GM19324 (cell line): ENCODE data around the gene LRPAP1.
"Not testable (repeated sequence)": the region's sequence is repeated elsewhere in the genome, so short reads cannot be mapped to it uniquely, and the experiment has no call there.

ENCODE experiments used
- ATAC-seq: cut with Tn5 transposase; IDR thresholded peaks from one replicate; pipeline ENCODE4 v1.9.1; 2021; ENCODE audit warnings: mild to moderate bottlenecking, moderate library complexity; ENCODE audit not compliant: unreplicated experiment, low FRiP score

LRPAP1 gene

GRCh38 chr4:3520796-3521600 is 11.2 kb downstream of the LRPAP1 start:
- ATAC-seq = no peak

DNA sequence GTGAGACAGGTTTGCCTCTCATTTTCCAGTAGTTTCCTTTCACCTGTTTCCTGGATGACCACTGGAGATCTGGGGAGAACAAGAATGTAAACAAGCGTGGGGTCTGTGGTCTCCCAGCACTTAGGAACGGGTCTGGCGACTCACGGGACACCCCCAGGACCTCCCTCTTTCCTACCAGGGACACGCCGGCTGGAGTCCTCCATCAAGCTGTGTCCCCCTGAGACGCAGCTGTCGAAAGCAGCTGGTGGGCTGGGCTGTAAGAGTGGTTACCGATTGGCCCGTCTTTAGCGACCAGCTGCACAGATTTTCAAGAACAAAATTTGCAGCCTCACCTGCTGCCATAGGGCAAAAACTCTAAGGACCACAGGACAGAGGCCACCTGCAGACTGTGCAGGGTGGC is 11.9 kb downstream of the LRPAP1 start:
- no peak for ATAC-seq

- ATAC-seq = no peak
These were observed 12.6 kb downstream of the LRPAP1 start for GRCh38 chr4:3519468-3520264.

- no peak for ATAC-seq
These were observed 13.3 kb downstream of the LRPAP1 start for GRCh38 chr4:3518941-3519340.

DNA sequence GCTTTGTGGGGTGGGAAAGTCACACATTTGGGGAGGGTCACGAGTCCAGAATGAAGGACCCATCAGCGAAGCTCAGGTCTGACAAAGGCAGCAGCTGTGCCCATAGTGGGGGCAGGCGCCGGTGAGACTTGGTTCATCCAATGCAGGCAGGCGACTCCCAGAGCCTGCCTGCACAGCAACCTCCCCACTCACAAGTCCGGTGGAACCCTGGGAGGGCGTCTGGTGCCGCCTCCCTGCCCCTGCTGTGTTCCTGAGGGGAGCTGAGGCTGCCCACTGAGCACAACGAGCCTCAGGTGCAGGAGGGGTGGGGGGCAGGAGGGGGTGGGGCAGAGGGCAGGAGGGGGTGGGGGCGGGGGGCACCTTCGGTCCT is 13.7 kb downstream of the LRPAP1 start:
- no peak for ATAC-seq

DNA sequence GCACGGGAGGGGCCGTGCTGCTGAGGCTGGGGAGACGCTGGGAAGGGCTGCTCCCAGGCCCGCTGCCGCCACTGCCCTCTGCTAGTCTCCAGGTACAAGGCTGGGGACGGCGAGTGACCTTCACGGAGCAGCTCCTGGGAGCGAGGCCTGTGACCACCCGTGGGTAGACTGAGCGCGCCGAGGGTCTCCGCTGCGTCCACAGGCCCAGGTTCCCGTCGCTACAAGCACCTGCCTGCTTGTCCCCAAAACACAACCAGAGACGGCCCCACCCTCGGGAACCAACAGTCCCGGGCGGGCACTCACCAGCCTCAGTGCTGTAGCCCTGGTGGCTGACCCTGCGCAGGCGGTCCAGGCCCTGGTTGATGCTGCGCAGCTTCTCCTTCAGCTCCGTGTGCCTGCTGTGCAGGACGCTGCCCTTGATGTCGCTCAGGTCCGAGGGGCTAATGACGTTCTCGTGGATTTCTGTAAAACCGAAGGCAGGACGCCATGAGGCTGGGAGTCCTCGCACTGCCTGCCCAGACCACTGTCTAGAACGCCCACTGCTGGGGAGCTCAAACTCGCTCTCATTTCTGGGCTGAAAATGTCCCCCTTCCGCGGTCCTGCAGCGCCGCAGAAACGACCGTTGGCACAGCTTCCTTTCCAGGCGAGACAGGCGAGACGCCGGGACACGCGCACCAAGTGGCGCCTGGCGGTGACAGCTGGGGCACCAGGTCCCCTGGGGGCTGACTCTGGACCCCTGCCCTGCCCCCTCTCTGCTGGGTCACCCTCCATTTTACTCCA is 14.3 kb downstream of the LRPAP1 start:
- ATAC-seq = no peak

- ATAC-seq = no peak
These were observed 15.1 kb downstream of the LRPAP1 start for GRCh38 chr4:3516836-3517730.

DNA sequence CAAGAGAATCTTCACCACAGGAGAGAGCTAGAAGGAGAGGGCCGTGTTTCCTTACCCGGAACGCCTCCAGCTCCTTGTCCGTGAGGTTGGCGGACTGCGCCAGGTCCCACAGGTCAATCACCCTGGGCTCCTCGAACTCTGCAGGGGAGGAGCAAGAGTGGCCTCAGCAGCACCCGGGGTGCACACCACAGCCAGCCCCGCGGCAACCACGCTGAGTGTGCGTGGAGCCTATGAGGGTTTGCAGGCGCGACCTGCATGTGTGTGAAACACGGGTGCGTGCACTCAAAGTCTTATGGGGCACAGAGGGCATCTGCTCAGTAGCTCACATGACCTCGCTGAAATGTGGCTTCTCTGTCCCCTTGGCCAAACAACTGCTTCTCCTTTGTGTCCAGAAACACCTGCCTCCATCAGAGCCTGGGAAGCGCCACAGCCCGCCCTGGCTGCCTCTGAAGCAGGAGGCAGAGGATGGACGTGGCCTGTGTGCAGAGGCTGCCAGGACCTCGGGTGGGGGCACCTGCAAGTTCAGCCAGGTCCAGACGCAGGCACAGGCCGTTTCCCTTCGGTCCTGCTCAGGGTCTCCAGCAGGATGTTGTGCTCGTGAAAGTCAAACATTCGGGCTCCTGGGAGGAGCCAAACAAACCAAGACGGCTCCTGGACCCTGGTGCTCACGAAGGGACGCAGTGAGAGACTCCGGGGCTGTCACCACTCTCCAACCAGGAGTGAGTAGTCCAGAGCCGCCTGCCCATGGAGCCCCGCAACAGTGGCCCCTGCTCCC is 16.0 kb downstream of the LRPAP1 start:
- ATAC-seq = no peak

DNA sequence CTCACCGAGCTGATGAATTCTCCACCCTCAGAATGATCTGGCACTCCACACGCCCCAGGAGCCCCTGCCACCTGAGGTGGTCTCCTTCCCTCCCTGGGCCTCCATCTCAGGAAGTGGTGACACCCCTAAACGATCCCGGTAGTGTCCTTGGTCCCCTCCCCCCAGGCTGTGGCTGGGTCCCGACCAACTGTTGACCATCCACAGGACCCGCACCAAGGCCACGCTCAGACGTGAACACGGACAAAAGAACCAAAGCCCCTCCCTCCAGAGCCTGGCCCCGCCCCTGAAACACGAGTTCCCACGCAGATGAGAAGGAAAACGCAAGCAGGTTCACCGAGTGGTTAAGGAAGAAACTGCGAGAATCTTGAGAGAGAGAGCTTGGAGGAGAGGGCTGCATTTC is 16.6 kb downstream of the LRPAP1 start:
- ATAC-seq = no peak

GRCh38 chr4:3514806-3515501 is 17.3 kb downstream of the LRPAP1 start:
- no peak for ATAC-seq

GRCh38 chr4:3514221-3514780 is 17.9 kb downstream of the LRPAP1 start:
- no peak for ATAC-seq

DNA sequence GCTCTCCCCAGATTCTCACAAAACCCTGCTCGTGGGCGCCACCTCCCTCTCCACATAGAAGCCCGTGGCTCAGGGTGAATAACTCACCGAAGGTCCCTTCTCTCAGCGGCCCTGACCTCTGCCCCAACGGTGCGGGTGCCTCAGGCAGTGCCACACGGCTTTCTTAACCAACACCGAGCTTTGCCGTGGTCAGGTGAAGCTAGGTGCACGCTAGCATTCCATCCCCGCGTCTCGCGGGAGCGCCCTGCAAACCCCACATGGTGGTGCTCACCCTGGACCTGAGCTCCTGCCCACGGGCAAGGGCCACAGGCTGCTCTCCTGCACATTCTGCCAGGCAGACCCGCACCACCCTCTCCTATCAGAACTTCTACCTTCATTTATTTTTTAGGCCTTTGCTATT is 18.4 kb downstream of the LRPAP1 start:
- no peak for ATAC-seq

GRCh38 chr4:3512719-3513118 is 19.5 kb downstream of the LRPAP1 start:
- ATAC-seq = no peak

DNA sequence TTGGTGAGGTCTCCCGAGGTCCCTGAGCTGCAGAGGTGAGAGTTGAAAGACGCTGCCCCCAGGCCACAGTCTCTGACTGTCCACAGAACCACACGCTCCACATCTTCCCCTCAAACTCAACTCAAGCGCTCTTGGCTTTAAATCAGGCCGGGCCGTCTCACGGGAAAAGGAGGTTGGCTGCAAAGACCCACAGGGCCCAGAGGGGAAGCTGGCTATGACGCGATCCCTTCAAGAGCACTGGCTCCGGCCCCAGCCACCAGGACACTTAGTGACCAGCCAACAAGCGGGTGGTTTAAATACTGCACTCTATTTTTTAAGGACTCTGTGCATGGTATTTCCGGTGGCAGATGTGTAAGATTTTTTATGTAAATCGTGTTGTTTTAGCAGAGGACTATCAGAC is 19.9 kb downstream of the LRPAP1 start:
- ATAC-seq = no peak

DNA sequence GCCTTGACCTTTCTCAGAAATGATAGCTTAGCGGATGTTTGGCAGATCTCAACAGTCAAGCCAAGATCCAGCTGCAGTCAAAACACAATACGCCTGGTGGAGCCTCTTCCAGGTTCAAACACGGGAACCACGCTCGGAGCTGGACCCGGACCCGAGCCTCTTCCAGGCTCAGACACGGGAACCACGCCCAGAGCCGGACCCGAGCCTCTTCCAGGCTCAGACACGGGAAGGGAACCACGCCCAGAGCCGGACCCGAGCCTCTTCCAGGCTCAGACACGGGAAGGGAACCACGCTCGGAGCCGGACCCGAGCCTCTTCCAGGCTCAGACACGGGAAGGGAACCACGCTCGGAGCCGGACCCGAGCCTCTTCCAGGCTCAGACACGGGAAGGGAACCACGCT is 20.6 kb downstream of the LRPAP1 start:
- ATAC-seq = not testable (repeated sequence)

GRCh38 chr4:3511187-3511586 is 21.0 kb downstream of the LRPAP1 start:
- no peak for ATAC-seq

DNA sequence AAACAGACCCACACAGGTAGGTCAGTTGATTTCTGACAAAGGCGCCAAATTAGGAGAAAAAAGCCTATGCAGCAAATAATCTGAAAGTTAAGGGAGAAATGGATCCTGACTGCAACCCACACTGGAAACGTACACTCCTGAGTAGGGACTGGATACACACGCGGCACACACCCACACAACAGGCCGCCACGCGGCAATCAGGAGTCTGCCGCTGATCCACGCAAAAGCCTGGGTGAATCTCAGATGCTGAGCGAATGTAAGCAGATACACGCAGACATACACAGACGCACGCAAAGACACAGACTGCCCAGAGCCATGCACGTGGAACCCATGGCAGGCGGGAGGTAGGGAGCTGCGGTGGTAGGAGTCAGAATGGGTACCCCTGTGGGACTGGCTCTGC is 21.7 kb downstream of the LRPAP1 start:
- ATAC-seq = no peak

- no peak for ATAC-seq
These were observed 23.7 kb downstream of the LRPAP1 start for GRCh38 chr4:3508542-3508941.

DNA sequence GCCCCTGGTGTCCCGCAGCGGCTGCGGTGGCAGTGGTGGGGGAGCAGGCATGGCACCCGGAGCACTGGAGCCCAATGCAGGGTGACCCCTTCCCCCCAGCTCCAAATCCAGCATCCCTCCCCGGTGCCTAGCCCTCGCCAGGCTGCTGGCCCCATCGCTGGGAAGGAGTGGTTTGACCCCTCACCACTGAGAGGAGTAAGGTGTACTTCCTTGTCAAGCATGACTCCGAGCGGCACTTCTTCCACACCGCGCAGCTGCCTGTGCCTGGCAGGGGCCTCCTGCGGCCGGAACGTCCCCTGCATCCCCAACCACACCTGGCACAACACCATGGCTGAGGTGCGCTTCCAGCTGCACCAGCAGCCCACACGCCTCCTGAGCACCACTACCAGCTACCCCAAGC is 27.0 kb downstream of the LRPAP1 start:
- ATAC-seq = no peak
